ENCODE measurements around the gene RERE.

DNA sequence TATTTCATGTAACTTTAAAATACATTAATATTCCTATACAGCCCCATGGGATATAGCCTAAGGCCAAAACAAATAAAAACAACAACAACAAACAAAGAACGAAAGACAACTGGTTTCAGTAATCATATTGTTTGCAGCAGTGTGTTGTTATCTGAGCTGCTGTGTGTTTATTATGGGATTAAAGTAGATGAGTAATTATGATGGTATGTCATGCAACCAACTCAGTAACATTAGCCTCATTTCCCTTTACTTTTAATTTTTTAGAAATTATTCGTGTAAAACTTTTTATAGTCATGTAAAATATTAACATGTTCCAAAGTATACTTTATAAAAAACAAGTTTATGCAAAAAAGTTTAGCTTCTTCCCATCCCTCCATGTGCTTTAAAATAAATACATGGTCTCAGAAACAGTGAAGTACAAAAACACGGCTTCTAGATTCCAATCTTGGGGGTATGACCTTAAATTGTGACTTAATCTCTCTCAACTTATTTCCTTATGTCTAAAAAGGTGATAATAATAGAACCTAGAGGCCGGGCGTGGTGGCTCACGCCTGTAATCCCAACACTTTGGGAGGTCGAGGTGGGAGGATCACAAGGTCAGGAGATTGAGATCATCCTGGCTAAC, 323.4 kb downstream of the RERE start:
- TF ChIP-seq, protein P1, sequence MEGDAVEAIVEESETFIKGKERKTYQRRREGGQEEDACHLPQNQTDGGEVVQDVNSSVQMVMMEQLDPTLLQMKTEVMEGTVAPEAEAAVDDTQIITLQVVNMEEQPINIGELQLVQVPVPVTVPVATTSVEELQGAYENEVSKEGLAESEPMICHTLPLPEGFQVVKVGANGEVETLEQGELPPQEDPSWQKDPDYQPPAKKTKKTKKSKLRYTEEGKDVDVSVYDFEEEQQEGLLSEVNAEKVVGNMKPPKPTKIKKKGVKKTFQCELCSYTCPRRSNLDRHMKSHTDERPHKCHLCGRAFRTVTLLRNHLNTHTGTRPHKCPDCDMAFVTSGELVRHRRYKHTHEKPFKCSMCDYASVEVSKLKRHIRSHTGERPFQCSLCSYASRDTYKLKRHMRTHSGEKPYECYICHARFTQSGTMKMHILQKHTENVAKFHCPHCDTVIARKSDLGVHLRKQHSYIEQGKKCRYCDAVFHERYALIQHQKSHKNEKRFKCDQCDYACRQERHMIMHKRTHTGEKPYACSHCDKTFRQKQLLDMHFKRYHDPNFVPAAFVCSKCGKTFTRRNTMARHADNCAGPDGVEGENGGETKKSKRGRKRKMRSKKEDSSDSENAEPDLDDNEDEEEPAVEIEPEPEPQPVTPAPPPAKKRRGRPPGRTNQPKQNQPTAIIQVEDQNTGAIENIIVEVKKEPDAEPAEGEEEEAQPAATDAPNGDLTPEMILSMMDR (IDR thresholded peaks at IDR 0.05; ENCODE audit: borderline replicate concordance, extremely low read depth, low read length, poor library complexity, severe bottlenecking) = no peak
- no peak for TF ChIP-seq EZH2 (IDR thresholded peaks at IDR 0.05; ENCODE audit: borderline replicate concordance, low read depth, low read length, severe bottlenecking)
